B cell (primary cell): ENCODE measurements around the gene SURF2. TPM values are rescaled to one million over a fixed set of nuclear protein-coding genes. Genes with fewer than 3 reads are reported as not detected.

Experiments used
- ATAC-seq: fragments of 200-7000 bp; cut with Tn5 transposase; one replicate; pipeline ENCODE4 v1.10.0; 2021; ENCODE audit warnings: low read depth, mild to moderate bottlenecking, moderate number of reproducible peaks, moderate library complexity
- CTCF ChIA-PET: fragments of 350-600 bp; sonication (Branson Sonifier 250); formaldehyde crosslinking; loops from one replicate; lab custom pipeline; 2021; ENCODE audit warnings: antibody characterized with exemption, inconsistent platforms; lab: Charles Lee
- POLR2A ChIA-PET: fragments of 350-600 bp; sonication (Branson Sonifier 250); formaldehyde crosslinking; loops from one replicate; lab custom pipeline; 2021; ENCODE audit warnings: antibody characterized with exemption; lab: Charles Lee
- DNase-seq: peaks from one replicate; pipeline ENCODE4 v3.0.0; 2013
- H2AFZ ChIP-seq: 2 replicates; pipeline ENCODE4 v1.6.1; 2012; ENCODE audit warnings: mild to moderate bottlenecking, low read depth, low read length; ENCODE audit not compliant: insufficient read depth, poor library complexity, severe bottlenecking
- H3K27ac ChIP-seq, 2 donors: 1 replicate in 1 of 2; 2 replicates in 1 of 2; pipeline ENCODE4 v1.5.1; 2012 to 2013; ENCODE audit warnings: low read length in 2 of 2, mild to moderate bottlenecking in 2 of 2, moderate library complexity in 1 of 2
- H3K27me3 ChIP-seq, 4 experiments: fragments of 200-600 bp in 1 of 4; sonication (generic) in 1 of 4; replicated peaks in 1 of 4; 1 replicate in 2 of 4; 2 replicates in 2 of 4; pipeline versions ENCODE4 v1.6.1 to v1.7.0; 2013 to 2016; ENCODE audit warnings: low read length in 3 of 4, mild to moderate bottlenecking in 2 of 4, mixed read lengths in 1 of 4, moderate library complexity in 1 of 4; ENCODE audit not compliant: insufficient read depth in 4 of 4, control insufficient read depth in 3 of 4; ENCODE audit errors: control extremely low read depth in 1 of 4
- H3K36me3 ChIP-seq, 2 experiments: replicated peaks in 1 of 2; 1 replicate in 1 of 2; 2 replicates in 1 of 2; pipeline versions ENCODE4 v1.6.1 to v1.7.1; 2013; ENCODE audit warnings: low read length in 1 of 2; ENCODE audit not compliant: insufficient read depth in 2 of 2, control insufficient read depth in 1 of 2; ENCODE audit errors: control extremely low read depth in 1 of 2, extremely low read depth in 1 of 2
- H3K4me1 ChIP-seq, 2 donors: fragments of 200-600 bp in 1 of 2; sonication (generic) in 1 of 2; 1 replicate in 1 of 2; 2 replicates in 1 of 2; pipeline versions ENCODE4 v1.5.1 to v1.6.1; 2013 to 2017; ENCODE audit warnings: low read length in 2 of 2; ENCODE audit not compliant: control insufficient read depth in 2 of 2, insufficient read depth in 2 of 2
- H3K4me2 ChIP-seq: replicated peaks from 2 replicates; pipeline ENCODE3; 2012; ENCODE audit warnings: mild to moderate bottlenecking, low read depth, low read length; ENCODE audit not compliant: poor library complexity, severe bottlenecking
- H3K4me3 ChIP-seq, 5 experiments: fragments of 200-600 bp in 1 of 5; sonication (generic) in 1 of 5; 1 replicate in 3 of 5; 2 replicates in 2 of 5; pipeline versions ENCODE4 v1.5.1 to v1.7.0; 2011 to 2016; ENCODE audit warnings: low read length in 4 of 5, mild to moderate bottlenecking in 4 of 5, low read depth in 2 of 5, control low read depth in 1 of 5, moderate library complexity in 1 of 5; ENCODE audit not compliant: insufficient read depth in 1 of 5; ENCODE audit errors: control extremely low read depth in 1 of 5, extremely low read depth in 1 of 5
- H3K79me2 ChIP-seq: fragments of 200-600 bp; sonication (generic); one replicate; pipeline ENCODE4 v1.6.0; 2016; ENCODE audit warnings: low read length; ENCODE audit not compliant: control insufficient read depth, insufficient read depth
- H3K9ac ChIP-seq: fragments of 200-600 bp; sonication (generic); 2 replicates; pipeline ENCODE4 v1.6.1; 2017; ENCODE audit warnings: mild to moderate bottlenecking, low read length, moderate library complexity
- H3K9me3 ChIP-seq, 3 donors: one replicate each; pipeline versions ENCODE4 v1.6.1 to v1.7.1; 2013; ENCODE audit warnings: low read length in 2 of 3; ENCODE audit not compliant: control insufficient read depth in 2 of 3, insufficient read depth in 1 of 3; ENCODE audit errors: control extremely low read depth in 1 of 3
- H4K20me1 ChIP-seq: 2 replicates; pipeline ENCODE4 v1.6.0; 2012; ENCODE audit warnings: mild to moderate bottlenecking, low read length; ENCODE audit not compliant: insufficient read depth, control insufficient read depth, poor library complexity, severe bottlenecking
- H3K27ac Mint-ChIP-seq: one replicate; pipeline ENCODE4 v1.8.0; 2021; ENCODE audit warnings: mixed read lengths
- H3K27me3 Mint-ChIP-seq: one replicate; pipeline ENCODE4 v1.8.0; 2021; ENCODE audit warnings: mixed read lengths
- H3K4me1 Mint-ChIP-seq: one replicate; pipeline ENCODE4 v1.8.0; 2021; ENCODE audit warnings: mixed read lengths
- H3K4me3 Mint-ChIP-seq: one replicate; pipeline ENCODE4 v1.8.0; 2021; ENCODE audit warnings: mixed read lengths
- H3K9me3 Mint-ChIP-seq: one replicate; pipeline ENCODE4 v1.8.0; 2022; ENCODE audit warnings: mixed read lengths; ENCODE audit not compliant: insufficient read depth
- EZH2 ChIP-seq: IDR thresholded peaks from 2 replicates; pipeline ENCODE4 v1.6.1; 2012; ENCODE audit warnings: borderline replicate concordance, low read depth, mild to moderate bottlenecking, moderate library complexity, low read length; ENCODE audit not compliant: insufficient read depth, poor library complexity, severe bottlenecking
- WGBS: methylation state at CpG from one replicate; pipeline ENCODE4 v1.1.5; 2013; ENCODE audit warnings: missing lambda C conversion rate; ENCODE audit not compliant: insufficient coverage; 5-methylcytosine and 5-hydroxymethylcytosine counted together
- intact Hi-C: fragments of 100-400 bp; cut with micrococcal nuclease; formaldehyde crosslinking; loops from one replicate; pipeline ENCODE4 v1.10.0; 2022
- polyA plus RNA-seq: library from polyadenylated mRNA; depleted of rRNA; stranded (reverse); fragments of >200 nt; gene quantifications from 2 replicates; pipeline ENCODE4 v1.2.3, GENCODE V29; 2012
- total RNA-seq, 2 donors: library from RNA; stranded (reverse); fragments of 120-200 nt in 1 of 2; gene quantifications; 1 replicate in 1 of 2; 2 replicates in 1 of 2; pipeline versions ENCODE4 v1.2.3 to v1.2.4, GENCODE V29; 2013 to 2022
- TF ChIP-seq, protein P1 (sequence below): fragments of 200-600 bp; IDR thresholded peaks from one replicate; pipeline ENCODE4 v1.8.0; 2022; ENCODE audit warnings: antibody characterized with exemption, mild to moderate bottlenecking

The SURF2 gene
- total and polyA plus RNA-seq, 2 donors (not counting 1 experiment from before 2014, with no cell fraction given), result 17.1 to 17.3 TPM

GRCh38 chr9:133367778-133368177 lies 11.4 kb downstream of the SURF2 start:
- ChIA-PET POLR2A (no interaction called here), CTCF (no interaction called here)
- Mint-ChIP-seq H3K27ac (no peak overlapping the region), H3K9me3 (no peaks in the 10 kb centered on the region), H3K27me3 (no peaks in the 10 kb centered on the region), H3K4me1 (peaks cover 43% of the 10 kb centered on the region), H3K4me3 (no peak overlapping the region)
- peaks cover 72% of the 10 kb centered on the region for H3K79me2 ChIP-seq
- peaks cover 0 to 74% of the 10 kb centered on the region in 2 experiments for H3K36me3 ChIP-seq
- no peak for DNase-seq
- no peaks in the 10 kb centered on the region for H3K9me3 ChIP-seq
- H4K20me1 ChIP-seq, result peaks cover 88% of the 10 kb centered on the region
- no peaks in the 10 kb centered on the region for H3K27me3 ChIP-seq
- TF ChIP-seq, protein P1, sequence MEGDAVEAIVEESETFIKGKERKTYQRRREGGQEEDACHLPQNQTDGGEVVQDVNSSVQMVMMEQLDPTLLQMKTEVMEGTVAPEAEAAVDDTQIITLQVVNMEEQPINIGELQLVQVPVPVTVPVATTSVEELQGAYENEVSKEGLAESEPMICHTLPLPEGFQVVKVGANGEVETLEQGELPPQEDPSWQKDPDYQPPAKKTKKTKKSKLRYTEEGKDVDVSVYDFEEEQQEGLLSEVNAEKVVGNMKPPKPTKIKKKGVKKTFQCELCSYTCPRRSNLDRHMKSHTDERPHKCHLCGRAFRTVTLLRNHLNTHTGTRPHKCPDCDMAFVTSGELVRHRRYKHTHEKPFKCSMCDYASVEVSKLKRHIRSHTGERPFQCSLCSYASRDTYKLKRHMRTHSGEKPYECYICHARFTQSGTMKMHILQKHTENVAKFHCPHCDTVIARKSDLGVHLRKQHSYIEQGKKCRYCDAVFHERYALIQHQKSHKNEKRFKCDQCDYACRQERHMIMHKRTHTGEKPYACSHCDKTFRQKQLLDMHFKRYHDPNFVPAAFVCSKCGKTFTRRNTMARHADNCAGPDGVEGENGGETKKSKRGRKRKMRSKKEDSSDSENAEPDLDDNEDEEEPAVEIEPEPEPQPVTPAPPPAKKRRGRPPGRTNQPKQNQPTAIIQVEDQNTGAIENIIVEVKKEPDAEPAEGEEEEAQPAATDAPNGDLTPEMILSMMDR, result no peak
- no peak for TF ChIP-seq EZH2
- WGBS, result 97% methylated on average over 10 of the region's 10 CpGs
- intact Hi-C loops, result no loop called here
- no peak overlapping the region for H3K27ac ChIP-seq
- no peak overlapping the region for H3K9ac ChIP-seq
- H3K4me3 ChIP-seq, result no peak overlapping the region
- ATAC-seq, result no peak
- no peak overlapping the region for H2AFZ ChIP-seq
- H3K4me1 ChIP-seq, result peaks cover 23 to 36% of the 10 kb centered on the region in 2 donors
- no peak overlapping the region for H3K4me2 ChIP-seq

DNA sequence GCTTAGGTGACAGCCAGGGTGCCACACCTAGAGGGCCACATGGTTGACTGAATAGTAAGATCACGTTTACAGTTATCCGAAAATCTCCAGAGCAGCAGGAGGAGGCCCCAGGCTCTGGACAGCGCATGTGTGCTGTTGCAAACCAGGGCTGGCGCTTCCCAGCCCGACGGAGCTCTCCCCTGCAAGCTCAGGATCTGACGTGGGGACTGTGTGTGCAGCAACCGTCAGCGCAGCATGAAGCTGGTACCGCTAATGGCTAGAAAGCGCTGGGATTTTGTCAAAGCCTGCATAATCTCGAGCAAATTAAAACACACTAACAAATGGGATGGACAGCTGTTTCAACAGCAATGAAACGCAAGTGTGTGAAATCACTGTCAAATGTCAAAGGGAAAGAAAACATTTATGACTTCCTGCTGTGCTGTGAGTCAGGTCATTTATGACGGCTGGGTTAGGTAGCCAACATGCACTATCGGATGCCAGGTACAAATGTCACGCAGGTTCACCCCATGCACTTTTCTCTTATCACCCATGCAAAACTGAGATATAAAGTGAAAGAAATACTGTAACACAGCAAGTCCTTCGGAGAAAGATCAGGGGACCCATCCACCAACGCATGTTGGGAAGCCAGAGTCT lies 12.0 kb downstream of the SURF2 start:
- intact Hi-C loops, result no loop called here
- ChIA-PET POLR2A (no interaction called here), CTCF (no interaction called here)
- ATAC-seq (no peak), DNase-seq (no peak)
- H3K9ac ChIP-seq, result no peak overlapping the region
- peaks cover 0 to 69% of the 10 kb centered on the region in 2 experiments for H3K36me3 ChIP-seq
- H3K4me3 ChIP-seq, result no peak overlapping the region
- H3K4me2 ChIP-seq, result no peak overlapping the region
- Mint-ChIP-seq H3K9me3 (no peaks in the 10 kb centered on the region), H3K4me3 (no peak overlapping the region), H3K27me3 (no peaks in the 10 kb centered on the region), H3K27ac (no peak overlapping the region), H3K4me1 (peaks cover 46% of the 10 kb centered on the region)
- no peak overlapping the region for H3K27ac ChIP-seq
- H3K79me2 ChIP-seq, result peaks cover 78% of the 10 kb centered on the region
- peaks cover 94% of the 10 kb centered on the region for H4K20me1 ChIP-seq
- H3K4me1 ChIP-seq, result peaks cover 23 to 36% of the 10 kb centered on the region in 2 donors
- H2AFZ ChIP-seq, result no peak overlapping the region
- no peak for TF ChIP-seq EZH2
- TF ChIP-seq, protein P1, result no peak
- no peaks in the 10 kb centered on the region for H3K9me3 ChIP-seq
- H3K27me3 ChIP-seq, result no peaks in the 10 kb centered on the region
- 93% methylated on average over 12 of the region's 18 CpGs for WGBS
